ENCODE results near the gene DCDC1.

The DCDC1 gene

DNA sequence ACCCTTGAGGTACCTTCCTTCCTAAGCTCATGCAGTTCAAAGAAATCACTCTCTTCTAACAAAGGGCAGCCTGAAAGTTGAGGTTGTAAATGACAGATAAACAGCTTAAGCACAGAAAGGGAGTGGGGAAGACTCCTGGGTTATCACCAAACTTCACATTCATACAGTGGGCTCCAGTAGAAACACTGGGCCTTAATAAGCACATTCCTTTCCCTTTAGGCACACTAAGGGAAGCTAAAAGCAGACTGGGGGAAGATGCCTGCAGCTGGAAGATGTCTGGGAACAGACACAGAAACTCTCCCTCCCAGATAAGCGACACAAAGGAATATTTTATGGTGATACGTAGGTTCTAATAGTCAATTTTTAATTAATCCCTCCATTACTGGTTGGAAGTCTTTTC is 433.0 kb downstream of the DCDC1 start:
- no peak overlapping the region for H3K27ac ChIP-seq (ENCODE audit: poor library complexity, severe bottlenecking)
- no peak for ATAC-seq (ENCODE audit: low read depth)
- no peaks in the 10 kb centered on the region for H3K4me1 ChIP-seq (ENCODE audit: insufficient read depth, poor library complexity, severe bottlenecking)
- TF ChIP-seq, protein P1, sequence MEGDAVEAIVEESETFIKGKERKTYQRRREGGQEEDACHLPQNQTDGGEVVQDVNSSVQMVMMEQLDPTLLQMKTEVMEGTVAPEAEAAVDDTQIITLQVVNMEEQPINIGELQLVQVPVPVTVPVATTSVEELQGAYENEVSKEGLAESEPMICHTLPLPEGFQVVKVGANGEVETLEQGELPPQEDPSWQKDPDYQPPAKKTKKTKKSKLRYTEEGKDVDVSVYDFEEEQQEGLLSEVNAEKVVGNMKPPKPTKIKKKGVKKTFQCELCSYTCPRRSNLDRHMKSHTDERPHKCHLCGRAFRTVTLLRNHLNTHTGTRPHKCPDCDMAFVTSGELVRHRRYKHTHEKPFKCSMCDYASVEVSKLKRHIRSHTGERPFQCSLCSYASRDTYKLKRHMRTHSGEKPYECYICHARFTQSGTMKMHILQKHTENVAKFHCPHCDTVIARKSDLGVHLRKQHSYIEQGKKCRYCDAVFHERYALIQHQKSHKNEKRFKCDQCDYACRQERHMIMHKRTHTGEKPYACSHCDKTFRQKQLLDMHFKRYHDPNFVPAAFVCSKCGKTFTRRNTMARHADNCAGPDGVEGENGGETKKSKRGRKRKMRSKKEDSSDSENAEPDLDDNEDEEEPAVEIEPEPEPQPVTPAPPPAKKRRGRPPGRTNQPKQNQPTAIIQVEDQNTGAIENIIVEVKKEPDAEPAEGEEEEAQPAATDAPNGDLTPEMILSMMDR (IDR thresholded peaks at IDR 0.05; ENCODE audit: poor library complexity, severe bottlenecking): no peak
- no peak overlapping the region for H3K4me3 ChIP-seq (ENCODE audit: severe bottlenecking)
- no peaks in the 10 kb centered on the region for H3K9me3 ChIP-seq (ENCODE audit: severe bottlenecking)
- no peaks in the 10 kb centered on the region for H3K36me3 ChIP-seq (ENCODE audit: low read depth)
- peaks cover 3% of the 10 kb centered on the region for H3K27me3 ChIP-seq (ENCODE audit: insufficient read depth, poor library complexity, severe bottlenecking)
- DNase-seq (ENCODE audit: low spot score): no peak

- no peaks in the 10 kb centered on the region for H3K27me3 ChIP-seq (ENCODE audit: insufficient read depth, poor library complexity, severe bottlenecking)
- H3K36me3 ChIP-seq (ENCODE audit: low read depth): no peaks in the 10 kb centered on the region
- no peaks in the 10 kb centered on the region for H3K4me1 ChIP-seq (ENCODE audit: insufficient read depth, poor library complexity, severe bottlenecking)
- no peak overlapping the region for H3K27ac ChIP-seq (ENCODE audit: poor library complexity, severe bottlenecking)
- ATAC-seq (ENCODE audit: low read depth): no peak
- TF ChIP-seq, protein P1 (IDR thresholded peaks at IDR 0.05; ENCODE audit: poor library complexity, severe bottlenecking): no peak
- H3K4me3 ChIP-seq (ENCODE audit: severe bottlenecking): no peak overlapping the region
- no peak for DNase-seq (ENCODE audit: low spot score)
- no peaks in the 10 kb centered on the region for H3K9me3 ChIP-seq (ENCODE audit: severe bottlenecking)
Measured at GRCh38 chr11:30935861-30936260, 433.7 kb downstream of the DCDC1 start.

GRCh38 chr11:30926130-30926529 is 443.4 kb downstream of the DCDC1 start:
- ATAC-seq (ENCODE audit: low read depth): no peak
- TF ChIP-seq, protein P1 (IDR thresholded peaks at IDR 0.05; ENCODE audit: poor library complexity, severe bottlenecking): no peak
- DNase-seq (ENCODE audit: low spot score): no peak

DNA sequence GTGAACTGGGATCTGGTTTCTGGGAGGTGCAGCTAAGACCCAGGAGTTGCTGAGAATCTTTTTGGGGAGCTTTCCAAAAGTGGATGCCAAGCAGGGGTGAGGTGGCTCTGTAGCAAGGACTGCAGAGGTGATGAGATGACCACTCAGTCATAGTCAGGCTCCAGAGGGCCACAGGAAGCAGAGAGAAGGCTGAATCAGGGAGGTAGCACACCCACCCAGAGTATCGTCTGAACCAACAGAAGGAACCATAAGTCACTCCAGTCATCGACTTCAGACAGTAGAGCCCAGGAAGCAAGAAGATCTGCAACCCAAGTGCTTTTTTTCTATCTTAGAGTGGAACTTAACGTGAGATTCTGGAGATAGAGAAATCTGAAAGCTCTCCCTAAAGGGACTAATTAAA is 447.7 kb downstream of the DCDC1 start:
- H3K27ac ChIP-seq (ENCODE audit: poor library complexity, severe bottlenecking): no peak overlapping the region
- TF ChIP-seq, protein P1 (IDR thresholded peaks at IDR 0.05; ENCODE audit: poor library complexity, severe bottlenecking): no peak
- H3K9me3 ChIP-seq (ENCODE audit: severe bottlenecking): no peaks in the 10 kb centered on the region
- H3K4me1 ChIP-seq (ENCODE audit: insufficient read depth, poor library complexity, severe bottlenecking): no peaks in the 10 kb centered on the region
- H3K27me3 ChIP-seq (ENCODE audit: insufficient read depth, poor library complexity, severe bottlenecking): peaks cover 19% of the 10 kb centered on the region
- DNase-seq (ENCODE audit: low spot score) (no peak), ATAC-seq (ENCODE audit: low read depth) (no peak)
- H3K36me3 ChIP-seq (ENCODE audit: low read depth): no peaks in the 10 kb centered on the region
- H3K4me3 ChIP-seq (ENCODE audit: severe bottlenecking): no peak overlapping the region

More at GRCh38 chr11:30926130-30926529, 443.4 kb downstream of the DCDC1 start:
- Histone ChIP-seq H3K4me1 (ENCODE audit: insufficient read depth, poor library complexity, severe bottlenecking) (no peaks in the 10 kb centered on the region), H3K27ac (ENCODE audit: poor library complexity, severe bottlenecking) (no peak overlapping the region), H3K27me3 (ENCODE audit: insufficient read depth, poor library complexity, severe bottlenecking) (peaks cover 8% of the 10 kb centered on the region), H3K4me3 (ENCODE audit: severe bottlenecking) (no peak overlapping the region), H3K9me3 (ENCODE audit: severe bottlenecking) (no peaks in the 10 kb centered on the region), H3K36me3 (ENCODE audit: low read depth) (no peaks in the 10 kb centered on the region)

DNA sequence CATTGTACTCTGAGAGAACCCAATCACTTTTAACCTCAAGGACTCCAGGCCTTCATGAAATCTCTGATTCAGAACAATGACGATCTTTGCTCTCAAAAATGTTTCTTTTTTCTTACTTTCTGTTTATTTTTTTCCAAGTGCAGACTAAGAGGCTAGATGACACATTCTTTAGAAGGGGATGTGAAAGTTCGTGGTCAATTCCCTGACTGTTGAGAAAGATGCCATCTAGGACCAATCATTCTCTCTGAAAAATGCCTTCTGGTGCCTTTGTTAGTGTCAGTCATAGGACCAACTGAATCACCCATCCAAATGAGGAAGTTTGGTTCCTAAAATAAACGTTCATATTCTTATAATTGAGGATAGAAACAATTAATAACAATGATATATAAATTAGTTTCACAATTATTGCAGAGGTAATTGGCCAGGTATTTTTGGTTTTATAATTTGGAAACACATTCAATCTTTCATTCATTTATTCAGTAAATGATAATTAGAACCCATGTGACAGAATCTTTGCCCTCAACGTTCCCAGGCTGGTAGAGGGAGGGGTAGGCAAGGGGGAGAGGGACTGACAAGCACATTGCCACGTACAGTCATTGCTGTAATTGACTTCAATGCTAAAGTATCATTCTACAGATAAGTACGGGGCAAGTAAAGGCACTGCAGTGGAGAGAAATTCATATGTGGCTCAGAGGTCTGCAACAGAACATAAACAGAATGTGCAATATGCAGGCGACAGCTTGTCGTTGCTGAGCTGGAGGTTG is 450.0 kb downstream of the DCDC1 start:
- Histone ChIP-seq H3K9me3 (ENCODE audit: severe bottlenecking) (no peaks in the 10 kb centered on the region), H3K4me3 (ENCODE audit: severe bottlenecking) (no peak overlapping the region), H3K4me1 (ENCODE audit: insufficient read depth, poor library complexity, severe bottlenecking) (no peaks in the 10 kb centered on the region), H3K27me3 (ENCODE audit: insufficient read depth, poor library complexity, severe bottlenecking) (peaks cover 25% of the 10 kb centered on the region), H3K36me3 (ENCODE audit: low read depth) (no peaks in the 10 kb centered on the region), H3K27ac (ENCODE audit: poor library complexity, severe bottlenecking) (no peak overlapping the region)
- TF ChIP-seq, protein P1 (IDR thresholded peaks at IDR 0.05; ENCODE audit: poor library complexity, severe bottlenecking): no peak
- DNase-seq (ENCODE audit: low spot score) (no peak), ATAC-seq (ENCODE audit: low read depth) (no peak)

Measured in RWPE2 (cell line).